ENCODE data around the gene OR52E2. TPM values are rescaled to one million over a fixed set of nuclear protein-coding genes. Genes with fewer than 3 reads are reported as not detected.

OR52E2 gene
- total and polyA plus RNA-seq, 2 of the 4 experiments (the other 2 are of a cell fraction): not detected

DNA sequence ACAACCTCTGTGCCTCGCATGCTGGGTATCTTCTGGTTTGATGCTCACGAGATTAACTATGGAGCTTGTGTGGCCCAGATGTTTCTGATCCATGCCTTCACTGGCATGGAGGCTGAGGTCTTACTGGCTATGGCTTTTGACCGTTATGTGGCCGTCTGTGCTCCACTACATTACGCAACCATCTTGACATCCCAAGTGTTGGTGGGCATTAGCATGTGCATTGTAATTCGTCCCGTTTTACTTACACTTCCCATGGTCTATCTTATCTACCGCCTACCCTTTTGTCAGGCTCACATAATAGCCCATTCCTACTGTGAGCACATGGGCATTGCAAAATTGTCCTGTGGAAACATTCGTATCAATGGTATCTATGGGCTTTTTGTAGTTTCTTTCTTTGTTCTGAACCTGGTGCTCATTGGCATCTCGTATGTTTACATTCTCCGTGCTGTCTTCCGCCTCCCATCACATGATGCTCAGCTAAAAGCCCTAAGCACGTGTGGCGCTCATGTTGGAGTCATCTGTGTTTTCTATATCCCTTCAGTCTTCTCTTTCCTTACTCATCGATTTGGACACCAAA lies 12.6 kb downstream of the OR52E2 start:
- Histone ChIP-seq H2BK120ac (ENCODE audit: low read depth, low read length) (no peak overlapping the region), H4K20me1 (ENCODE audit: insufficient read depth, low read length) (no peaks in the 10 kb centered on the region), H2BK15ac (ENCODE audit: low read depth, low read length) (no peak overlapping the region), H3K4me2 (ENCODE audit: low read depth, low read length) (no peak overlapping the region), H2AFZ (replicated peaks; ENCODE audit: low read length, poor library complexity) (no peak overlapping the region), H3K56ac (ENCODE audit: extremely low read depth, insufficient read depth, low read length) (no peak overlapping the region), H3K79me1 (ENCODE audit: low read depth in 1 of 2, low read length in 2 of 2) (no peaks in the 10 kb centered on the region), H2BK20ac (ENCODE audit: low read depth, low read length) (no peak overlapping the region), H3K36me3 (ENCODE audit: control insufficient read depth, insufficient read depth, low read length) (no peaks in the 10 kb centered on the region), H4K91ac (ENCODE audit: insufficient read depth, low read depth, low read length) (no peak overlapping the region), H3K4ac (ENCODE audit: low read depth, low read length) (no peak overlapping the region), H3K27me3 (ENCODE audit: control insufficient read depth, insufficient read depth, low read length) (no peaks in the 10 kb centered on the region), H3K4me1 (ENCODE audit: control insufficient read depth, insufficient read depth, low read length) (no peaks in the 10 kb centered on the region), H3K18ac (ENCODE audit: low read depth, low read length) (no peak overlapping the region), H3K9me3 (ENCODE audit: control insufficient read depth, insufficient read depth, low read length) (no peaks in the 10 kb centered on the region), H2AK9ac (replicated peaks; ENCODE audit: low read depth, low read length, poor library complexity) (no peak overlapping the region), H3K14ac (replicated peaks; ENCODE audit: low read depth, low read length) (no peak overlapping the region), H3K9me1 (ENCODE audit: insufficient read depth, low read length) (no peaks in the 10 kb centered on the region), H3K27ac (ENCODE audit: insufficient read depth, low read length) (no peak overlapping the region), H2BK5ac (ENCODE audit: low read depth, low read length, poor library complexity, severe bottlenecking) (no peak overlapping the region), H4K8ac (ENCODE audit: low read depth in 2 of 2, low read length in 2 of 2) (no peak overlapping the region), H2AK5ac (ENCODE audit: low read depth, low read length) (no peak overlapping the region), H3K9ac (ENCODE audit: low read depth, low read length) (no peak overlapping the region), H4K5ac (ENCODE audit: low read depth, low read length) (no peak overlapping the region), H3K4me3 (ENCODE audit: insufficient read depth, low read depth, low read length) (no peak overlapping the region), H3K23ac (ENCODE audit: low read depth, low read length) (no peak overlapping the region)
- BruUV-seq (replicated peaks): no TSS peak
- DNase-seq (no peak), ATAC-seq (ENCODE audit: low read depth) (no peak)
- in situ Hi-C loops (cut with MboI; ENCODE audit: low sequenced_read_pairs): no loop called here
- 42% methylated on average over 2 of the region's 15 CpGs; no CpG with 5 or more reads in 1 of the 2 experiments for WGBS, 2 experiments (ENCODE audit: extremely low coverage in 2 of 2, insufficient read length in 1 of 2)
- dilution Hi-C loops (cut with HindIII; ENCODE audit: low sequenced_read_pairs, unreplicated experiment): no loop called here
- intact Hi-C loops (cut with micrococcal nuclease): no loop called here
- ChIA-PET CTCF (no interaction called here), POLR2A (ENCODE audit: unreplicated experiment) (no interaction called here)
- TF ChIP-seq RCOR1 (IDR thresholded peaks at IDR 0.05; ENCODE audit: insufficient replicate concordance, low read length): no peak
- peak; percentile 63 for TF ChIP-seq CEBPB (IDR thresholded peaks at IDR 0.05; ENCODE audit: low read depth, low read length)
- TF ChIP-seq FOS (IDR thresholded peaks at IDR 0.05; ENCODE audit: low read depth, low read length): no peak
